GM23338 (cell line): ENCODE data around the gene IKBKG.
"Not testable (repeated sequence)": the region's sequence is repeated elsewhere in the genome, so short reads cannot be mapped to it uniquely, and the experiment has no call there.

ENCODE experiments used
- CTCF ChIP-seq, 2 experiments: fragments of 200-600 bp in 1 of 2; sonication (generic) in 1 of 2; conservative IDR thresholded peaks; 2 replicates each; pipeline versions ENCODE4 v1.5.1 to v1.6.1; 2016 to 2017; ENCODE audit warnings: antibody characterized with exemption in 2 of 2, low read depth in 2 of 2, mild to moderate bottlenecking in 2 of 2, moderate library complexity in 1 of 2
- JUNB ChIP-seq: IDR thresholded peaks from one replicate; pipeline ENCODE4 v1.6.1; 2016; ENCODE audit warnings: antibody characterized with exemption; ENCODE audit not compliant: unreplicated experiment
- NANOG ChIP-seq: IDR thresholded peaks from 2 replicates; pipeline ENCODE4 v1.6.1; 2016; ENCODE audit warnings: antibody characterized with exemption, borderline replicate concordance
- POLR2AphosphoS5 ChIP-seq: IDR thresholded peaks from 2 replicates; pipeline ENCODE4 v1.6.1; 2016; ENCODE audit warnings: antibody characterized with exemption, low read depth
- REST ChIP-seq: IDR thresholded peaks from one replicate; pipeline ENCODE4 v1.6.1; 2018; ENCODE audit warnings: antibody characterized with exemption; ENCODE audit not compliant: unreplicated experiment

GRCh38 chrX:154552112-154552806 is 4.8 kb downstream of the IKBKG start:
- not testable (repeated sequence) for TF ChIP-seq CTCF (conservative IDR thresholded peaks at IDR 0.05; ENCODE audit: low read depth in 2 of 2); POLR2AphosphoS5; JUNB; NANOG; REST
